GM12878 (cell line): ENCODE measurements around the gene IDH3B.

Source experiments
- CTCF ChIP-seq, 3 experiments: IDR thresholded peaks in 2 of 3; conservative IDR thresholded peaks in 1 of 3; 2 replicates each; pipeline ENCODE4 v1.5.1; 2011; ENCODE audit warnings: low read depth in 3 of 3, low read length in 3 of 3, mild to moderate bottlenecking in 3 of 3, control low read depth in 2 of 3, moderate library complexity in 2 of 3, inconsistent platforms in 1 of 3, mixed read lengths in 1 of 3; ENCODE audit not compliant: control insufficient read depth in 2 of 3, insufficient read depth in 1 of 3; ENCODE audit errors: extremely low read depth in 1 of 3
- POLR2AphosphoS5 ChIP-seq: IDR thresholded peaks from 2 replicates; pipeline ENCODE4 v1.6.1; 2011; ENCODE audit warnings: mild to moderate bottlenecking, low read length, inconsistent platforms
- ZBTB4 ChIP-seq: fragments of 450-650 bp; formaldehyde crosslinking; IDR thresholded peaks from 2 replicates; pipeline ENCODE4 v1.4.0; 2022; ENCODE audit warnings: mild to moderate bottlenecking, moderate library complexity
- TF ChIP-seq, protein P1 (sequence below): fragments of 450-650 bp; IDR thresholded peaks from 2 replicates; pipeline ENCODE4 v1.6.1; 2018; ENCODE audit warnings: borderline replicate concordance, mild to moderate bottlenecking; ENCODE audit not compliant: partially characterized antibody

GRCh38 chr20:2680046-2680445 is 16.0 kb upstream of the IDH3B start:
- TF ChIP-seq ZBTB4 (CRISPR knock-in tag) (no peak), CTCF (IDR thresholded peaks at IDR 0.05 in 2 of 3, conservative IDR thresholded peaks at IDR 0.05 in 1 of 3; ENCODE audit: control insufficient read depth in 2 of 3, extremely low read depth in 1 of 3, insufficient read depth in 1 of 3, low read depth in 3 of 3, low read length in 3 of 3) (no peak), POLR2AphosphoS5 (no peak)
- TF ChIP-seq, protein P1, sequence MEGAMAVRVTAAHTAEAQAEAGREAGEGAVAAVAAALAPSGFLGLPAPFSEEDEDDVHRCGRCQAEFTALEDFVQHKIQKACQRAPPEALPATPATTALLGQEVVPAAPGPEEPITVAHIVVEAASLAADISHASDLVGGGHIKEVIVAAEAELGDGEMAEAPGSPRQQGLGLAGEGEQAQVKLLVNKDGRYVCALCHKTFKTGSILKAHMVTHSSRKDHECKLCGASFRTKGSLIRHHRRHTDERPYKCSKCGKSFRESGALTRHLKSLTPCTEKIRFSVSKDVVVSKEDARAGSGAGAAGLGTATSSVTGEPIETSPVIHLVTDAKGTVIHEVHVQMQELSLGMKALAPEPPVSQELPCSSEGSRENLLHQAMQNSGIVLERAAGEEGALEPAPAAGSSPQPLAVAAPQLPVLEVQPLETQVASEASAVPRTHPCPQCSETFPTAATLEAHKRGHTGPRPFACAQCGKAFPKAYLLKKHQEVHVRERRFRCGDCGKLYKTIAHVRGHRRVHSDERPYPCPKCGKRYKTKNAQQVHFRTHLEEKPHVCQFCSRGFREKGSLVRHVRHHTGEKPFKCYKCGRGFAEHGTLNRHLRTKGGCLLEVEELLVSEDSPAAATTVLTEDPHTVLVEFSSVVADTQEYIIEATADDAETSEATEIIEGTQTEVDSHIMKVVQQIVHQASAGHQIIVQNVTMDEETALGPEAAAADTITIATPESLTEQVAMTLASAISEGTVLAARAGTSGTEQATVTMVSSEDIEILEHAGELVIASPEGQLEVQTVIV = no peak
